SU-DHL-6 (cell line): ENCODE results near the gene AKT3.

Source experiments
- EZH2phosphoT487 ChIP-seq: fragments of 200-600 bp; sonication (generic), shearing (Covaris generic); conservative IDR thresholded peaks from 2 replicates; pipeline ENCODE4 v1.6.1; 2018; ENCODE audit warnings: mild to moderate bottlenecking, antibody characterized with exemption, low read length, moderate library complexity, mixed read lengths
- TF ChIP-seq, protein P1 (sequence below): fragments of 200-600 bp; sonication (generic); IDR thresholded peaks from one replicate; pipeline ENCODE4 v1.5.1; 2017; ENCODE audit warnings: antibody characterized with exemption, mild to moderate bottlenecking, low read length, moderate library complexity; ENCODE audit not compliant: insufficient read depth, poor library complexity, severe bottlenecking

DNA sequence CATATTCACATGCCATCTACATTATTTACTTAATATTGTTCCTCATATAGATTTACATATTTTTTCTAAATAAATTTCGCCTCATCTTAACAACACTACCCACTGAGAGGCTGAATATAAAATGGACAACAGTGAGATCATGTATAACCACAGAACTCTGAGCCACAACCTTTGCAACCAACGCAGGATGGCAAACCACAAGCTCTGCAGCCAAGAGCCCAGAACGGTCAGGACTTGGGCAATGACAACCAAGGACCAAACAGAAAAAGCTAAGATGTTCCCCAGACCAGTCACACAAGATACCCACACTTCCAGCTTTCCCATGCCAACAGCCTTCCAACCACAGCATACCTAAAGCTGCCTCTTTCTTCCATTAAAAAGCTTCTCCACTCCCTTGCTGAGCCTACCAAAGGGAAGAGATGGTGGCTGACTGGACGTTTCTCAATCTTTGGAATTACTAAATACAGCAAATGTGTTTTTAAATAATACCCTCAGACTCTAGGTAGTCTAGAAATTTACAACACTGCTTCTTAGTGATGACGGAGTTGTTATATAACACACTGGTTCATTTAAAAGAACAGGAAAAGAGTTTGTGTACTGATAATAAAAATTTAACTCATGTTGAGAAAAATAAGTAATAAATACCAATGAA, 117.9 kb downstream of the AKT3 start:
- TF ChIP-seq, protein P1, sequence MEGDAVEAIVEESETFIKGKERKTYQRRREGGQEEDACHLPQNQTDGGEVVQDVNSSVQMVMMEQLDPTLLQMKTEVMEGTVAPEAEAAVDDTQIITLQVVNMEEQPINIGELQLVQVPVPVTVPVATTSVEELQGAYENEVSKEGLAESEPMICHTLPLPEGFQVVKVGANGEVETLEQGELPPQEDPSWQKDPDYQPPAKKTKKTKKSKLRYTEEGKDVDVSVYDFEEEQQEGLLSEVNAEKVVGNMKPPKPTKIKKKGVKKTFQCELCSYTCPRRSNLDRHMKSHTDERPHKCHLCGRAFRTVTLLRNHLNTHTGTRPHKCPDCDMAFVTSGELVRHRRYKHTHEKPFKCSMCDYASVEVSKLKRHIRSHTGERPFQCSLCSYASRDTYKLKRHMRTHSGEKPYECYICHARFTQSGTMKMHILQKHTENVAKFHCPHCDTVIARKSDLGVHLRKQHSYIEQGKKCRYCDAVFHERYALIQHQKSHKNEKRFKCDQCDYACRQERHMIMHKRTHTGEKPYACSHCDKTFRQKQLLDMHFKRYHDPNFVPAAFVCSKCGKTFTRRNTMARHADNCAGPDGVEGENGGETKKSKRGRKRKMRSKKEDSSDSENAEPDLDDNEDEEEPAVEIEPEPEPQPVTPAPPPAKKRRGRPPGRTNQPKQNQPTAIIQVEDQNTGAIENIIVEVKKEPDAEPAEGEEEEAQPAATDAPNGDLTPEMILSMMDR = no peak
- TF ChIP-seq EZH2phosphoT487 = no peak
